Activated CD8-positive, alpha-beta memory T cell treated with anti-CD3 and anti-CD28 coated beads, Interleukin-2, amount 50 U/mL, for 24 hours (primary cell): ENCODE results near the gene CCDC146.
"Not testable (repeated sequence)": the region's sequence is repeated elsewhere in the genome, so short reads cannot be mapped to it uniquely, and the experiment has no call there.

Source experiments
- DNase-seq: peaks from one replicate; pipeline ENCODE4 v3.0.0-alpha.2; 2020; ENCODE audit errors: extremely low read depth

The CCDC146 gene

GRCh38 chr7:77329466-77330168 lies 207.2 kb downstream of the CCDC146 start:
- no peak for DNase-seq

GRCh38 chr7:77330169-77330882 lies 207.9 kb downstream of the CCDC146 start:
- DNase-seq, result no peak

- no peak for DNase-seq
Measured at GRCh38 chr7:77331938-77332695, 209.7 kb downstream of the CCDC146 start.

- DNase-seq, result not testable (repeated sequence)
Measured at GRCh38 chr7:77334039-77334438, 211.6 kb downstream of the CCDC146 start.

GRCh38 chr7:77335581-77335980 lies 213.2 kb downstream of the CCDC146 start:
- no peak for DNase-seq

GRCh38 chr7:77337456-77337990 lies 215.1 kb downstream of the CCDC146 start:
- DNase-seq, result no peak

- DNase-seq, result no peak
Measured at GRCh38 chr7:77338260-77338659, 215.8 kb downstream of the CCDC146 start.

GRCh38 chr7:77338883-77339629 lies 216.6 kb downstream of the CCDC146 start:
- DNase-seq, result no peak

- no peak for DNase-seq
Measured at GRCh38 chr7:77339726-77340125, 217.3 kb downstream of the CCDC146 start.
